Hepatocyte (in vitro differentiated cells): ENCODE data around the gene NVL.

Experiments
- EZH2 ChIP-seq: fragments of 200-600 bp; sonication (generic); IDR thresholded peaks from 2 replicates; pipeline ENCODE4 v1.6.1; 2016; ENCODE audit warnings: antibody characterized with exemption, mild to moderate bottlenecking, borderline replicate concordance
- EZH2phosphoT487 ChIP-seq: fragments of 200-600 bp; sonication (generic); IDR thresholded peaks from one replicate; pipeline ENCODE4 v1.6.1; 2018; ENCODE audit warnings: antibody characterized with exemption, mild to moderate bottlenecking, low read depth, moderate library complexity; ENCODE audit not compliant: unreplicated experiment, severe bottlenecking
- TF ChIP-seq, protein P1 (sequence below): fragments of 200-600 bp; sonication (generic); IDR thresholded peaks from 2 replicates; pipeline ENCODE4 v1.5.1; 2016; ENCODE audit warnings: antibody characterized with exemption, mild to moderate bottlenecking; ENCODE audit not compliant: poor library complexity

DNA sequence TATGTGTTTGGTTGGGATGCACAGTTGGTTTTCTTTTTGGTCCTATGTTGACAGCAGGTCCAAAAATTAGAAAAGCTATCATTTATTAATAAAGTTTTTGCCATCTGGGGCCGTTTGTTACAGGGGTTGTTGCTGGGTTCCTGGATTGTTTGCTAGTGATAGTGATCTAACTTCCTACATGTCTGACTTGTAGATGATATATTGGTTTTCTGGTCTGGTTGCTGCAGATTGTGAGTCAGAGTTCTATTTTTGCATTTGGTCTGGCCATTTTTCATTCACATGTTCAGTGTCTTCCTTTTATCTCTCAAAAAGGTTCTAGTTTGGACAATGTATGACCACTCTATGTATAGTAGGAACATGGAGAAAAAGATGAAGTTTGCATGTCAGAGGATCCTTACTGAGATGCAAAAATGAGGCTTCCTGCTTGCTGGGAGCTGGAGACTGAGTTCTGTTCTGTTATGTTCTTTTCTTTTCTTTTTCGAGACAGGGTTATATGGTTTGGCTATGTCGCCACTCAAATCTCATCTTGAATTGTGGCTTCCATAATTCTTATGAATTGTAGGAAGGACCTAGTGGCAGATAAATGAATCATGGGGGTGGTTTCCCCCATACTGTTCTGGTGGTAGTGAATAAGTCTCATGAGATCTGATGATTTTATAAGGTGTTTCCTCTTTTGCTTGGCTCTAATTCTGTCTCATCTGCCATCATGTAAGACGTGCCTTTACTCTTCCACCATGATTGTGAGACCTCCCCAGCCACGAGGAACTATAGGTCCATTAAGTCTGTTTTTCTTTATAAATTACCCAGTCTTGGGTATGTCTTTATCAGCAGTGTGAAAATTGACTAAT lies 4.2 kb upstream of the NVL start:
- TF ChIP-seq, protein P1, sequence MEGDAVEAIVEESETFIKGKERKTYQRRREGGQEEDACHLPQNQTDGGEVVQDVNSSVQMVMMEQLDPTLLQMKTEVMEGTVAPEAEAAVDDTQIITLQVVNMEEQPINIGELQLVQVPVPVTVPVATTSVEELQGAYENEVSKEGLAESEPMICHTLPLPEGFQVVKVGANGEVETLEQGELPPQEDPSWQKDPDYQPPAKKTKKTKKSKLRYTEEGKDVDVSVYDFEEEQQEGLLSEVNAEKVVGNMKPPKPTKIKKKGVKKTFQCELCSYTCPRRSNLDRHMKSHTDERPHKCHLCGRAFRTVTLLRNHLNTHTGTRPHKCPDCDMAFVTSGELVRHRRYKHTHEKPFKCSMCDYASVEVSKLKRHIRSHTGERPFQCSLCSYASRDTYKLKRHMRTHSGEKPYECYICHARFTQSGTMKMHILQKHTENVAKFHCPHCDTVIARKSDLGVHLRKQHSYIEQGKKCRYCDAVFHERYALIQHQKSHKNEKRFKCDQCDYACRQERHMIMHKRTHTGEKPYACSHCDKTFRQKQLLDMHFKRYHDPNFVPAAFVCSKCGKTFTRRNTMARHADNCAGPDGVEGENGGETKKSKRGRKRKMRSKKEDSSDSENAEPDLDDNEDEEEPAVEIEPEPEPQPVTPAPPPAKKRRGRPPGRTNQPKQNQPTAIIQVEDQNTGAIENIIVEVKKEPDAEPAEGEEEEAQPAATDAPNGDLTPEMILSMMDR, result no peak
- TF ChIP-seq EZH2 (no peak), EZH2phosphoT487 (no peak)
